Esophagus muscularis mucosa (tissue), 4 donors: Measurements from ENCODE around the gene POU2F1. TPM values are rescaled to one million over a fixed set of nuclear protein-coding genes. Genes with fewer than 3 reads are reported as not detected.
"Not testable (repeated sequence)": the region's sequence is repeated elsewhere in the genome, so short reads cannot be mapped to it uniquely, and the experiment has no call there.

Experiments
- DNase-seq: peaks from one replicate; pipeline ENCODE4 v3.0.0-alpha.2; 2017; ENCODE audit errors: extremely low spot score
- H3K27ac ChIP-seq, 4 donors: fragments of 200-600 bp; sonication (generic); replicated peaks in 1 of 4; 1 replicate in 3 of 4; 2 replicates in 1 of 4; pipeline ENCODE4 v1.5.1; 2016 to 2019; ENCODE audit warnings: mild to moderate bottlenecking in 1 of 4
- H3K27me3 ChIP-seq, 4 donors: fragments of 200-600 bp; sonication (generic); one replicate each; pipeline versions ENCODE4 v1.5.1 to v1.6.0; 2016 to 2019
- H3K36me3 ChIP-seq, 4 donors: fragments of 200-600 bp; sonication (generic); one replicate each; pipeline ENCODE4 v1.5.1; 2016 to 2019
- H3K4me1 ChIP-seq, 4 donors: fragments of 200-600 bp; sonication (generic); one replicate each; pipeline ENCODE4 v1.5.1; 2016 to 2019
- H3K4me3 ChIP-seq, 4 donors: fragments of 200-600 bp; sonication (generic); 1 replicate in 2 of 4; 2 replicates in 2 of 4; pipeline ENCODE4 v1.5.1; 2016 to 2019; ENCODE audit warnings: mild to moderate bottlenecking in 4 of 4, moderate library complexity in 1 of 4
- H3K9me3 ChIP-seq, 4 donors: fragments of 200-600 bp; sonication (generic); 1 replicate in 3 of 4; 2 replicates in 1 of 4; pipeline ENCODE4 v1.5.1; 2016 to 2019
- EP300 ChIP-seq: sonication (generic); formaldehyde crosslinking; IDR thresholded peaks from one replicate; pipeline ENCODE4 v1.6.1; 2017; ENCODE audit warnings: antibody characterized with exemption
- POLR2A ChIP-seq: fragments of 450-650 bp; IDR thresholded peaks from one replicate; pipeline ENCODE4 v1.6.1; 2017; ENCODE audit warnings: antibody characterized with exemption, moderate library complexity, mild to moderate bottlenecking, low read depth
- POLR2AphosphoS5 ChIP-seq, 2 donors: sonication (generic); formaldehyde crosslinking; IDR thresholded peaks; one replicate each; pipeline ENCODE4 v1.6.1; 2017; ENCODE audit warnings: antibody characterized with exemption in 2 of 2
- WGBS: methylation state at CpG from one replicate; pipeline ENCODE4 v1.1.5; 2018; 5-methylcytosine and 5-hydroxymethylcytosine counted together
- intact Hi-C: fragments of 100-400 bp; cut with DNase I; formaldehyde crosslinking; loops from one replicate; pipeline ENCODE4 v1.15.1; 2023
- total RNA-seq, 4 donors: library from RNA; depleted of rRNA; stranded (reverse); fragments of >200 nt; gene quantifications; one replicate each; pipeline versions ENCODE4 v1.1.0 to v1.2.1, GENCODE V29; 2016
- TF ChIP-seq, protein P1 (sequence below), 3 experiments: fragments of 200-600 bp in 2 of 3; fragments of 450-650 bp in 1 of 3; sonication (generic) in 2 of 3; IDR thresholded peaks; one replicate each; pipeline ENCODE4 v1.5.1; 2017 to 2019; ENCODE audit warnings: antibody characterized with exemption in 3 of 3, mild to moderate bottlenecking in 2 of 3, moderate library complexity in 1 of 3

POU2F1 gene
- total RNA-seq, 4 donors from 2014 or later = 7.3 to 13.4 (median 10.4) TPM

DNA sequence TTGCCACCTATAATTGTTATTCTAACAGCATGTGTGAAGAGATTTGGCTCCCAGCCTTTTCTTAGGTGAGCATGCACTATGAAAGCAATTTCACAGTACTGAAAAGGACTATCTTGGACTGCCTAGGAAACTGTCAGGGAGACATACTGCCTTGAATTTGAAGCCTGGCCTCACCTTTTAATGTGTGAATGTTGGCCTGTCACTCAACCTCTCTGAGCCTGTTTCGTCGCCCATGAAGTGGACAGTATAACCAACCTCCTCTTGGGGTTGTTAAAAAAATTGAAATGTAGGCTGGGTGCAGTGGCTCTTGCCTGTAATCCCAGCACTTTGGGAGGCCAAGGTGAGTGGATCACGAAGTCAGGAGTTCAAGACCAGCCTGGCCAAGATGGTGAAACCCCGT, 20.4 kb upstream of the POU2F1 start:
- TF ChIP-seq POLR2A (no peak), EP300 (no peak), POLR2AphosphoS5 (IDR thresholded peaks at IDR 0.05) (no peak)
- TF ChIP-seq, protein P1, sequence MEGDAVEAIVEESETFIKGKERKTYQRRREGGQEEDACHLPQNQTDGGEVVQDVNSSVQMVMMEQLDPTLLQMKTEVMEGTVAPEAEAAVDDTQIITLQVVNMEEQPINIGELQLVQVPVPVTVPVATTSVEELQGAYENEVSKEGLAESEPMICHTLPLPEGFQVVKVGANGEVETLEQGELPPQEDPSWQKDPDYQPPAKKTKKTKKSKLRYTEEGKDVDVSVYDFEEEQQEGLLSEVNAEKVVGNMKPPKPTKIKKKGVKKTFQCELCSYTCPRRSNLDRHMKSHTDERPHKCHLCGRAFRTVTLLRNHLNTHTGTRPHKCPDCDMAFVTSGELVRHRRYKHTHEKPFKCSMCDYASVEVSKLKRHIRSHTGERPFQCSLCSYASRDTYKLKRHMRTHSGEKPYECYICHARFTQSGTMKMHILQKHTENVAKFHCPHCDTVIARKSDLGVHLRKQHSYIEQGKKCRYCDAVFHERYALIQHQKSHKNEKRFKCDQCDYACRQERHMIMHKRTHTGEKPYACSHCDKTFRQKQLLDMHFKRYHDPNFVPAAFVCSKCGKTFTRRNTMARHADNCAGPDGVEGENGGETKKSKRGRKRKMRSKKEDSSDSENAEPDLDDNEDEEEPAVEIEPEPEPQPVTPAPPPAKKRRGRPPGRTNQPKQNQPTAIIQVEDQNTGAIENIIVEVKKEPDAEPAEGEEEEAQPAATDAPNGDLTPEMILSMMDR (IDR thresholded peaks at IDR 0.05) = no peak

DNA sequence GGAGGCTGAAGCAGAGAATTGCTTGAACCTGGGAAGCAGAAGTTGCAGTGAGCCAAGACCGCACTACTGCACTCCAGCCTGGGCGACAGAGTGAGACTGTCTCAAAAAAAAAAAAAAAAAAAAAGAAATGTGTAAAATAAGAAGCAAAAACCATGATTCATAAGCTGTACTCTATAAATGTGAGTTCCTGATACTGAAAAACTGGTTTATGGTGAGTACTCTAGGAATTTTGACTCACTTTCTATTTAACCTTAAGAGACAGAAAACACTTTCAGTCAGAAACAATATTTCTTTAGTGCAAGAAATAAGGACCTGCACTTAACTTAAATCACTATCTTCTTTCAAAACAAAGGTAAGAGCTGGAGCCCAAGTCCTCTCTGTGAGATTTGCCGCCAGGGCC, 19.9 kb upstream of the POU2F1 start:
- no peak for TF ChIP-seq EP300
- TF ChIP-seq POLR2AphosphoS5 (IDR thresholded peaks at IDR 0.05) = no peak
- TF ChIP-seq POLR2A = no peak
- TF ChIP-seq, protein P1 (IDR thresholded peaks at IDR 0.05) = no peak
- no peaks in the 10 kb centered on the region for H3K4me1 ChIP-seq
- no peaks in the 10 kb centered on the region for H3K27me3 ChIP-seq
- intact Hi-C loops = no loop called here
- H3K4me3 ChIP-seq = no peak overlapping the region
- no peak overlapping the region for H3K27ac ChIP-seq
- peaks cover 0 to 5% (median 2%) of the 10 kb centered on the region in 4 donors for H3K9me3 ChIP-seq
- 97% methylated on average over 3 of the region's 3 CpGs for WGBS
- no peaks in the 10 kb centered on the region for H3K36me3 ChIP-seq
- DNase-seq = no peak

More for the DNA sequence above, 20.4 kb upstream of the POU2F1 start:
- Histone ChIP-seq H3K9me3 (peaks cover 0 to 5% (median 2%) of the 10 kb centered on the region in 4 donors), H3K27ac (no peak overlapping the region), H3K36me3 (no peaks in the 10 kb centered on the region), H3K4me1 (no peaks in the 10 kb centered on the region), H3K4me3 (no peak overlapping the region), H3K27me3 (no peaks in the 10 kb centered on the region)
- WGBS = 95% methylated on average over 4 of the region's 4 CpGs
- DNase-seq = no peak
- intact Hi-C loops = no loop called here

DNA sequence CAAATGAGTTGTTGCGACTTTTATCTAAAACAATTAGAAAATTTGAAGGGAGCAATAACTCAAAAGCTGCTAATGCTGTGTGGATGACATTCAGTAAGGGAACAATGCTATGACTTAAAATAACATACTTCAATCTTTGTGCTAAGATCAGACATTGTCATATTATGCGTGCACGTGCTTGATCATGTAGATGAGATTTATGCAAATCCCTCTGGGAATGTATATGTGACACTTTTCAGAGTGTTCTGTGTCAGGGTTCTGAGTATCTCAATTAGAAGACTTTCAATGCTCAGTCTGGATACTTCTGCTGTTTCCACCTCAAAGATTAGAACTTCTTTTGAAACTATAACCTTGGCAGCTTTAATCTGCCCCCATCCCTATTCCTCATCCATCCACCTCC, 18.6 kb upstream of the POU2F1 start:
- Histone ChIP-seq H3K36me3 (no peaks in the 10 kb centered on the region), H3K9me3 (peaks cover 0 to 5% (median 2%) of the 10 kb centered on the region in 4 donors), H3K4me1 (peaks cover 0 to 7% (median 3%) of the 10 kb centered on the region in 4 donors), H3K4me3 (no peak overlapping the region), H3K27me3 (no peaks in the 10 kb centered on the region), H3K27ac (no peak overlapping the region)
- intact Hi-C loops = no loop called here
- WGBS = 94% methylated on average over 3 of the region's 3 CpGs
- DNase-seq = no peak
- TF ChIP-seq EP300 (no peak), POLR2A (no peak), POLR2AphosphoS5 (IDR thresholded peaks at IDR 0.05) (no peak)
- TF ChIP-seq, protein P1 (IDR thresholded peaks at IDR 0.05) = no peak

DNA sequence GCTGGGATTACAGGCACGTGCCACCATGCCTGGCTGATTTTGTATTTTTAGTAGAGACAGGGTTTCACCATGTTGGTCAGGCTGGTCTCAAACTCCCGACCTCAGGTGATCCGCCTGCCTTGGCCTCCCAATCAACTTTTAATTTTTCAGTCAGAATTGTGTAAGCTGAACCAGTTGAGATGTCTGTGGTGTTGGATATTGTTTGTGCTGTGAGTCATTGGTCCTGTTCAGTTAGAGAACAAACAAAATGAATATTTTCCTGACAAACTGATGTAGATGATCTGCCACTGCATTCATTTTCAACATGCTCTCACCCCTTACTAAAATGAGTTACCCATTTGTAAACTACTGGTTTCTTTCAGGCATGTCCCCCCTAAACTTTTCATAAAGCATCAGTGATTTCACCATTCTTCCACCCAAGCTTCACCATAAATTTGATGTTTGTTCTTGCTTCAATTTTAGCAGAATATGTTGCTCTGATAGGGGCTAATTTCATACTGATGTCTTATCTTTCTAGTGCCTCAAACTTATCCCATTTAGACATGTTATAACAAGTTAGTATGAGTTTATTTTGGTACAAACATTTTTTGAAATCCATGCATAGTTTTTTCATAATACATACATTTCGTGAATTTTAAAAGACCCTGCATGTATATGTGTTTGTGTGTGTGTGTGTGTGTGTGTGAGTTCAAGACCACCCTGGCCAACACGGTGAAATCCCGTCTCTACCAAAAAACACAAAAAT, 15.2 kb upstream of the POU2F1 start:
- H3K9me3 ChIP-seq, intact Hi-C loops, H3K27me3 ChIP-seq, H3K27ac ChIP-seq, H3K36me3 ChIP-seq, H3K4me3 ChIP-seq, DNase-seq: not testable (repeated sequence)
- 93% methylated on average over 4 of the region's 6 CpGs for WGBS
- H3K4me1 ChIP-seq = peaks cover 0 to 18% (median 9%) of the 10 kb centered on the region in 4 donors

DNA sequence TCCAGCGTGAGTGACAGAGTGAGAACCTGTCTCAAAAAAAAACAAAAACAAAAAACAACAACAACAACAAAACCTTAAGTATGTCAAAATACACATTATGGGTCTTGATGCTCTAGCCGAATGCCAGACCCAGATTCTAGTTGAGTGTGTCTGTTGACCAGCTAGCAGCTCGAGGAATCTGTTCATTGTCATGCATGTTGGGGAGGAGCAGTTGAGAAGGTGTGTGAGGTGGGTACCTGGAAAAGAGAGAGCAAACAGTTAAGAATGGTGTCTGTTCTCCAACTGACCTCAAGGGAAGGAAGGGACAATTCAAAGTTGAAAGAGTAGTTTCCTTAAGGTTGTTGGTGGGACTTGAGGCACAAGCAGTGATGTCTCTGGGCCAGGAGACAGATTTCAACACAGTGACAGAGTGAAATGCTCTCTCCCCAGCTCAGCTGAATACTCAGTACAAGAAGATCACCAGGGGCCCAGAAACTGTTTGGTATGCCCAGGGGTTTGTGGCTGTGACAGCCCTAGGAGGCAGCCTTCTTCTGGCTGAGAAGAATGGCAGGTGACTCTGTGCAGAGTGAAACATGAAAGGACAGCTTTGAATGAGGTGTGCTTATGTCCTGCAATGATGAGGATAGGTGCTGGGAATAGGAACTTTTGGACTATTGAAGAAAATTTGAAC, 14.4 kb upstream of the POU2F1 start:
- Histone ChIP-seq H3K36me3 (no peaks in the 10 kb centered on the region), H3K9me3 (peaks cover 0 to 9% (median 3%) of the 10 kb centered on the region in 4 donors), H3K4me1 (peaks cover 0 to 18% (median 9%) of the 10 kb centered on the region in 4 donors), H3K27me3 (no peaks in the 10 kb centered on the region), H3K4me3 (no peak overlapping the region), H3K27ac (no peak overlapping the region)
- intact Hi-C loops = no loop called here
- TF ChIP-seq, protein P1 (IDR thresholded peaks at IDR 0.05) = no peak
- TF ChIP-seq POLR2AphosphoS5 (IDR thresholded peaks at IDR 0.05) (no peak), POLR2A (no peak), EP300 (no peak)
- no peak for DNase-seq
- 88% methylated on average over 3 of the region's 3 CpGs for WGBS
